ENCODE measurements around the gene CHPF2. TPM values are rescaled to one million over a fixed set of nuclear protein-coding genes. Genes with fewer than 3 reads are reported as not detected.

The CHPF2 gene, protein sequence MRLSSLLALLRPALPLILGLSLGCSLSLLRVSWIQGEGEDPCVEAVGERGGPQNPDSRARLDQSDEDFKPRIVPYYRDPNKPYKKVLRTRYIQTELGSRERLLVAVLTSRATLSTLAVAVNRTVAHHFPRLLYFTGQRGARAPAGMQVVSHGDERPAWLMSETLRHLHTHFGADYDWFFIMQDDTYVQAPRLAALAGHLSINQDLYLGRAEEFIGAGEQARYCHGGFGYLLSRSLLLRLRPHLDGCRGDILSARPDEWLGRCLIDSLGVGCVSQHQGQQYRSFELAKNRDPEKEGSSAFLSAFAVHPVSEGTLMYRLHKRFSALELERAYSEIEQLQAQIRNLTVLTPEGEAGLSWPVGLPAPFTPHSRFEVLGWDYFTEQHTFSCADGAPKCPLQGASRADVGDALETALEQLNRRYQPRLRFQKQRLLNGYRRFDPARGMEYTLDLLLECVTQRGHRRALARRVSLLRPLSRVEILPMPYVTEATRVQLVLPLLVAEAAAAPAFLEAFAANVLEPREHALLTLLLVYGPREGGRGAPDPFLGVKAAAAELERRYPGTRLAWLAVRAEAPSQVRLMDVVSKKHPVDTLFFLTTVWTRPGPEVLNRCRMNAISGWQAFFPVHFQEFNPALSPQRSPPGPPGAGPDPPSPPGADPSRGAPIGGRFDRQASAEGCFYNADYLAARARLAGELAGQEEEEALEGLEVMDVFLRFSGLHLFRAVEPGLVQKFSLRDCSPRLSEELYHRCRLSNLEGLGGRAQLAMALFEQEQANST
- total RNA-seq (2014; rRNA removed; shearing (Covaris generic)) (120 and 139 TPM in 2 replicates), polyA plus RNA-seq (2016; fragmentation: Nextera tagmentation; extraction: Ambion mirVana) (48.0 and 51.3 TPM in 2 replicates)

DNA sequence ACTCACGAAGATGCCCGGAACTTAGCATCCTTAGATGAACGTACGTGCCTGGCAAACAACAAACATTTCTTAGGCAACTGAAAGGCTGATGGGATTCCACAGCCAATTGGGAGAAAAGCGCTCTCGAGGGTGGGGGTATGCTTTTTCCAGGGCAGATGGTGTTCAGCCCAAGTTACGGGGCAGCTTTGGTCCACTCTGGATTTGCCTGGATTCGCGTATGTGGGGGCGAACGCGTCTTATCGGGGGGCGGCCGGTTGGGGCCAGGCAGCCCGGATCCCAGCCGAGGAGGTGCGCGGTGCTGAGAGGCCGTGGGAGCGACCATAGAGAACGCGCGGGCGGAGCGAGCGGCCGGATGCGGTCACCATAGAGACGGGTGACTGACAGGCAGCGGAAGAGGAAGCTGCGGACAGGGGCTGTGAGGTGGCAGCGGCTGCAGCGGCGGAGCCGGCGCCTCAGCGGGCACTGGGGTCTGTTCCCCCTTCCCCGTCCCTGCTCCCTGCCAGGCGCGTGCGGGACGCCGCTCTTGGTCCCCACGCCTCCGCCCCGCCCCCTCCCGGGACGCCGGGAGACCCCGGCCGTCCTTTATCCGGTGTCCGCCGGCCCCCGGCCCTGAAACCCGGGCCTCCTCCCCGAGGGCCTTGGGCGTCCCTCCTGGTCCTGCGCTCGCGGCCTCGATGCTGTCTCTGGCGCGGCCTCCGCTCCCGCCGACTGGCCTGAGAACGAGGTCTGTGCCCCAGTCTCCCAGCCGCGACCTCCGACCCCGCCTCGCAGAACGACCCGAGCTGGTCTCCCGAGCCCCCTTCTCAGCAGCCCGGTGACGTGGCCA, at the start of gene CHPF2:
Gene CHPF2 (plus strand): TSS at position 393 of the 826 bp plus-strand sequence. CDS start 1,529 bp downstream, outside the sequence.
- TF ChIP-seq EZH2phosphoT487 (IDR thresholded peaks at IDR 0.05; ENCODE audit: insufficient read depth, low read depth) (no peak), EZH2 (IDR thresholded peaks at IDR 0.05; ENCODE audit: insufficient read depth, poor library complexity, severe bottlenecking) (no peak)
- H4K20me1 ChIP-seq (ENCODE audit: insufficient read depth): peaks cover 21% of the 10 kb centered on the region; the same call in 1 of the 2 replicates
- peaks cover 58% of the 10 kb centered on the region for H3K79me2 ChIP-seq (ENCODE audit: insufficient read depth)
- H2AFZ ChIP-seq: peak within 1 kb of the TSS; percentile 92
- H3F3A ChIP-seq (ENCODE audit: insufficient read depth): peaks cover 20% of the 10 kb centered on the region
- peaks cover 27% of the 10 kb centered on the region for H3K4me1 ChIP-seq (ENCODE audit: insufficient read depth)
- in situ Hi-C loops (cut with MboI): no loop called here
- H3K36me3 ChIP-seq (ENCODE audit: low read depth): peaks cover 16% of the 10 kb centered on the region; the same call in 1 of the 2 replicates
- H3K9me2 ChIP-seq (ENCODE audit: insufficient read depth): no peaks in the 10 kb centered on the region
- WGBS, 2 experiments (ENCODE audit: low coverage in 1 of 2, low lambda C conversion rate in 2 of 2, missing lambda C conversion rate in 2 of 2): 1% methylated on average over 44 to 76 of the region's 79 CpGs
- peak; percentile 96 for DNase-seq
- H3K4me3 ChIP-seq: peak within 1 kb of the TSS; percentile 100
- no peaks in the 10 kb centered on the region for H3K27me3 ChIP-seq (replicated peaks; ENCODE audit: insufficient read depth)
- peak within 1 kb of the TSS; percentile 98 for H3K27ac ChIP-seq
- H3K9me3 ChIP-seq (ENCODE audit: low read depth): no peaks in the 10 kb centered on the region
- peak within 1 kb of the TSS; percentile 86 for H3K4me2 ChIP-seq (ENCODE audit: unreplicated experiment)
- H3K9ac ChIP-seq: peak within 1 kb of the TSS; percentile 99

GRCh38 chr7:151185762-151186639, 46.3 kb upstream of the CHPF2 start:
- no peaks in the 10 kb centered on the region for H4K20me1 ChIP-seq (ENCODE audit: insufficient read depth)
- no peaks in the 10 kb centered on the region for H3K9me2 ChIP-seq (ENCODE audit: insufficient read depth)
- H3K9ac ChIP-seq: no peak overlapping the region
- DNase-seq: no peak
- H3K4me3 ChIP-seq: no peak overlapping the region
- H3K9me3 ChIP-seq (ENCODE audit: low read depth): no peaks in the 10 kb centered on the region
- no peaks in the 10 kb centered on the region for H3K36me3 ChIP-seq (ENCODE audit: low read depth)
- no peaks in the 10 kb centered on the region for H3K79me2 ChIP-seq (ENCODE audit: insufficient read depth)
- peaks cover 36% of the 10 kb centered on the region for H3K27me3 ChIP-seq (replicated peaks; ENCODE audit: insufficient read depth)
- H2AFZ ChIP-seq: no peak overlapping the region
- no peak overlapping the region for H3K4me2 ChIP-seq (ENCODE audit: unreplicated experiment)
- in situ Hi-C loops (cut with MboI): no loop called here
- H3K4me1 ChIP-seq (ENCODE audit: insufficient read depth): no peaks in the 10 kb centered on the region
- TF ChIP-seq EZH2phosphoT487 (IDR thresholded peaks at IDR 0.05; ENCODE audit: insufficient read depth, low read depth) (no peak), EZH2 (IDR thresholded peaks at IDR 0.05; ENCODE audit: insufficient read depth, poor library complexity, severe bottlenecking) (no peak)
- no peak overlapping the region for H3K27ac ChIP-seq
- no peaks in the 10 kb centered on the region for H3F3A ChIP-seq (ENCODE audit: insufficient read depth)
- 65 to 69% methylated on average over 16 of the region's 16 CpGs for WGBS, 2 experiments (ENCODE audit: low coverage in 1 of 2, low lambda C conversion rate in 2 of 2, missing lambda C conversion rate in 2 of 2)

- Histone ChIP-seq H3K4me2 (ENCODE audit: unreplicated experiment) (no peak within 1 kb of the TSS), H3K27ac (no peak within 1 kb of the TSS), H4K20me1 (ENCODE audit: insufficient read depth) (no peaks in the 10 kb centered on the region), H3K36me3 (ENCODE audit: low read depth) (no peaks in the 10 kb centered on the region), H3K4me1 (ENCODE audit: insufficient read depth) (no peaks in the 10 kb centered on the region), H3K9me2 (ENCODE audit: insufficient read depth) (no peaks in the 10 kb centered on the region), H3K4me3 (no peak within 1 kb of the TSS), H3K9ac (no peak within 1 kb of the TSS), H3K9me3 (ENCODE audit: low read depth) (no peaks in the 10 kb centered on the region), H3K79me2 (ENCODE audit: insufficient read depth) (no peaks in the 10 kb centered on the region), H2AFZ (no peak within 1 kb of the TSS), H3K27me3 (replicated peaks; ENCODE audit: insufficient read depth) (peaks cover 35% of the 10 kb centered on the region), H3F3A (ENCODE audit: insufficient read depth) (no peaks in the 10 kb centered on the region)
- DNase-seq: no peak
- no peak for TF ChIP-seq EZH2 (IDR thresholded peaks at IDR 0.05; ENCODE audit: insufficient read depth, poor library complexity, severe bottlenecking)
- no peak for TF ChIP-seq EZH2phosphoT487 (IDR thresholded peaks at IDR 0.05; ENCODE audit: insufficient read depth, low read depth)
- in situ Hi-C loops (cut with MboI): no loop called here
- 56 to 59% methylated on average over 18 to 22 of the region's 22 CpGs for WGBS, 2 experiments (ENCODE audit: low coverage in 1 of 2, low lambda C conversion rate in 2 of 2, missing lambda C conversion rate in 2 of 2)
Observed at GRCh38 chr7:151186640-151187408, 45.5 kb upstream of the CHPF2 start, which contains the start of gene ASB10. TSS of gene ASB10 (minus strand) at chr7:151187250. CDS start at chr7:151187130, 120 bp downstream.
